ENCODE results near the gene AKAP5. TPM values are rescaled to one million over a fixed set of nuclear protein-coding genes. Genes with fewer than 3 reads are reported as not detected.
A peak's percentile ranks its signal among the peaks of the same experiment; 100 is the strongest.
"Not testable (repeated sequence)": the region's sequence is repeated elsewhere in the genome, so short reads cannot be mapped to it uniquely, and the experiment has no call there.

Gene AKAP5
- total and polyA plus RNA-seq, 8 donors = 0.04 to 0.37 (median 0.16) TPM

DNA sequence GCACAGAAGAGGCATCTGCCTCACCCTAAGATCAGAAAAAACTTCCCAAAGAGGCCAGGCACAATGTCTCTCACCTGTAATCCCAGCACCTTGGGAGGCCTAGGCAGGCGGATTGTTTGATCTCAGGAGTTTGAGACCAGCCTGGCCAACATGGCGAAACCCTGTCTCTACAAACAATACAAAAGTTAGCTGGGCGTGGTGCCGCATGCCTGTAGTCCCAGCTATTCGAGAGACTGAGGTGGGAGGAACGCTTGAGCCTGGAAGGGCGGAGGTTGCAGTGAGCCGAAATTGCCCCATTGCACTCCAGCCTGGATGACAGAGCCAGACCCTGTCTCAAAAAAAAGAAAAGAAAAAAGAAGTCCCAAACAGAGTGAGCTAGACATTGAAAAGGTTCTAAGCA, 43.7 kb downstream of the AKAP5 start:
- intact Hi-C loops (cut with DNase I) = no loop called here
- FAIRE-seq = no peak
- 91 to 92% methylated on average over 8 of the region's 8 CpGs for WGBS, 2 donors

DNA sequence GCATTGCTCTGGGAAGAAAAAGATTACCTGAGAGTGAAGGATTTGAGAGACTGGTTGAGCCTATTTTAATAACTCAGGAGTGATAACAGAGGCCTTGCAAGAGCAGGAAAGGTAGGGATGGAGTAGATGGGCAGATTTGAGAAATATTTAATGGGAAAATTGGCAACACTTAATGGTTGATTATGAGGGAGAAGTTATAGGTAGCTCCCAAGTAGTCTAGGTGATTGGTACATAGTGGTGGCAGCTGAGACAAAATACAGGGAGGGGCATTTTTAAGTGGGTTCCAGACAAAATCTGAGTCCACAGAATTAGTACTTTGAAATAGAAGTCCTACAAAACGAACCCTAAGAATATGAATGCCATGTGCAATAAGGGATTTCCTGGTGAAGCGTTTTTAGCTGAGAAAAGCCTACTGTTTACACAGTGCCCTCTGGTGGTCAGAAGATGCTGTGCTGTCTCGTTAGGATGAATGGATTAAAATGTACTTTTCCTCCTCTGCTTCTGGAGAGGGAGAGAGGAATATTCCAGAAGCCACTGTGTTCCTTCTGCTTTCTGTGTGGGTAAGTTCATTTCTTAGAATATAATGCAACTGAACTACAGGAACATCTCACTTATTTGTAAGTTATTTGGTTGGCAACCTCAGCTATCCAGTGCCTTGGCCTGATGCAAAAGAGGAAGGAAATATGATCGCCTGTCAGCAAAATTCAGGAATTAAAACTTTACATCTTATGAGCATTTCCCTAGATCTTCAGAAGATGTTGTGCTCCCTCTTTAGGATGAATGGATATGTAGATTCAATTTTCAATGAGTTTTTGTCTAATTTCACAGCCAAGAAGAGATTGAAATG, 45.7 kb downstream of the AKAP5 start:
- FAIRE-seq (no peak), DNase-seq (peak in 4 of 6 donors; percentile 34 to 70 (median 48)), ATAC-seq (peak; percentile 65 to 91 (median 86))
- Histone ChIP-seq H3K27me3 (no peaks in the 10 kb centered on the region), H3K4me3 (no peak overlapping the region), H3K4me1 (peaks cover 3 to 40% (median 13%) of the 10 kb centered on the region in 3 donors), H3K36me3 (no peaks in the 10 kb centered on the region), H3K9me3 (no peaks in the 10 kb centered on the region), H3K27ac (peak overlapping the region in 2 of 4 donors; percentile 23 to 29)
- 22% methylated on average over 4 of the region's 4 CpGs for WGBS, 2 donors
- TF ChIP-seq, protein P1, sequence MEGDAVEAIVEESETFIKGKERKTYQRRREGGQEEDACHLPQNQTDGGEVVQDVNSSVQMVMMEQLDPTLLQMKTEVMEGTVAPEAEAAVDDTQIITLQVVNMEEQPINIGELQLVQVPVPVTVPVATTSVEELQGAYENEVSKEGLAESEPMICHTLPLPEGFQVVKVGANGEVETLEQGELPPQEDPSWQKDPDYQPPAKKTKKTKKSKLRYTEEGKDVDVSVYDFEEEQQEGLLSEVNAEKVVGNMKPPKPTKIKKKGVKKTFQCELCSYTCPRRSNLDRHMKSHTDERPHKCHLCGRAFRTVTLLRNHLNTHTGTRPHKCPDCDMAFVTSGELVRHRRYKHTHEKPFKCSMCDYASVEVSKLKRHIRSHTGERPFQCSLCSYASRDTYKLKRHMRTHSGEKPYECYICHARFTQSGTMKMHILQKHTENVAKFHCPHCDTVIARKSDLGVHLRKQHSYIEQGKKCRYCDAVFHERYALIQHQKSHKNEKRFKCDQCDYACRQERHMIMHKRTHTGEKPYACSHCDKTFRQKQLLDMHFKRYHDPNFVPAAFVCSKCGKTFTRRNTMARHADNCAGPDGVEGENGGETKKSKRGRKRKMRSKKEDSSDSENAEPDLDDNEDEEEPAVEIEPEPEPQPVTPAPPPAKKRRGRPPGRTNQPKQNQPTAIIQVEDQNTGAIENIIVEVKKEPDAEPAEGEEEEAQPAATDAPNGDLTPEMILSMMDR (IDR thresholded peaks at IDR 0.05) = peak; percentile 87 to 91 (median 89)
- intact Hi-C loops (cut with DNase I) = no loop called here

More for the DNA sequence above, 43.7 kb downstream of the AKAP5 start:
- TF ChIP-seq, protein P1 (IDR thresholded peaks at IDR 0.05) = no peak
- Histone ChIP-seq H3K27ac (no peak overlapping the region), H3K4me1 (peaks cover 3 to 42% (median 13%) of the 10 kb centered on the region in 3 donors), H3K36me3 (no peaks in the 10 kb centered on the region), H3K9me3 (no peaks in the 10 kb centered on the region), H3K27me3 (no peaks in the 10 kb centered on the region), H3K4me3 (no peak overlapping the region)
- DNase-seq (no peak), ATAC-seq (no peak)

DNA sequence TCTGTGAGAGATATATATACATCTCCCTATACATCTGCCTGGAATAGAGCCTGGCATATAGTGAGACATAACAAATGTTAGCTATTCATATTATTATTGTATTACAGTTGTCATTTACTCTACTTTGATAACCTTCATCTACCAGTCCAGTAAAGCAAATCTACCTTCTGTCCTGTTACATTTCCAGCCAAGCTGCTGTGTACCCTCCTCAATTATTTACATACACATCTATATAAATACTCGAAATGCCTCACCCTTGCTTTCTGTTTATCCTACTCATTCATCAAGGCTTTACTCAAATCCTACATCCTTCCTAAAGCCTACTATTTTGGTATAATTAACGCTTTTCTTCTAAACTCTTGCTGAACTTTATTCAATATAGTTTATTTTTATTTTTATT, 48.0 kb downstream of the AKAP5 start:
- FAIRE-seq (no peak), DNase-seq (no peak), ATAC-seq (no peak)
- intact Hi-C loops (cut with DNase I) = no loop called here
- TF ChIP-seq, protein P1 (IDR thresholded peaks at IDR 0.05) = no peak
- Histone ChIP-seq H3K27ac (no peak overlapping the region), H3K4me3 (no peak overlapping the region), H3K4me1 (peaks cover 0 to 19% (median 11%) of the 10 kb centered on the region in 3 donors), H3K27me3 (no peaks in the 10 kb centered on the region), H3K36me3 (no peaks in the 10 kb centered on the region), H3K9me3 (no peaks in the 10 kb centered on the region)
- whole genome bisulfite sequencing, 2 donors = 85% methylated on average over 2 of the region's 2 CpGs

DNA sequence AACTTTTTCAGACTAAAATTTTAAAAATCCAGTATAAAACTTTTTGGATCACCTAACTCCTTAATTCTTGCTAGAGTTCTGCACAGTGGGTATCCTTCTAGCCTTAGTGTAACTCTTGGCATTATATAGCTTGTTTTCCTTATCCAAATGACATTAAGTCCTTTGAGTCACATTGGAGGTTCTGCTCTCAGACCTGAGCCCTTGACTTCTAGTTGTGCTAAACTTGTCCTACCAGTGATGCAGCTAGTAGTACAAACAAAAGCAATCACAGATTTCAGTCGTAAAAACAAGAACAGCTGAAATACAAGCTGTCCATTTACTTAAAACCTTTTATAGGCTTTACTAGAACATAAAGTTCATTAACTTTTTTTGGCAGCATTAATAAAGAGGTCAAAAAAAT, 49.8 kb downstream of the AKAP5 start:
- Histone ChIP-seq H3K27ac (no peak overlapping the region), H3K36me3 (no peaks in the 10 kb centered on the region), H3K4me1 (peaks cover 0 to 18% (median 9%) of the 10 kb centered on the region in 3 donors), H3K4me3 (no peak overlapping the region), H3K27me3 (no peaks in the 10 kb centered on the region), H3K9me3 (no peaks in the 10 kb centered on the region)
- intact Hi-C loops (cut with DNase I) = no loop called here
- DNase-seq (no peak), ATAC-seq (peak in 1 of 4 donors; percentile 29), FAIRE-seq (no peak)
- TF ChIP-seq, protein P1 (IDR thresholded peaks at IDR 0.05) = no peak
- 6 to 9% methylated on average over 1 of the region's 1 CpG for WGBS, 2 donors

DNA sequence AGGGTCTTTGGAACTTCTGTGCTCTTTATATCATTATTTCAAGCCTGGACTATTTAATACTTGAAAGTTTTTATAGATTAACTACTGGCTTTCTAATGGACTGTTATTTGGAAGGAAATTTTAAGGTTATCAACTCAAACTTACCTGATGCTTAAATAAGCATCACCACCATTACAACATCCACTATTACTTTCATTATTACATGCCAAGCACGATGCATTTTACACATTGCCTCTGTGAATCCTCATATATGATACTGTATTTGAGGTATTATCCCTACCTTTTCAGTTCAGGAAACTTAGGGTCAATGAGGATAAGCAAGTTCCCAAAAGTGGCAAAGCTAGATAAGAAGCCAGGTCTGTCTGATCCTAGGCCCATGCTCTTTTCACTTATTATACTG, 51.7 kb downstream of the AKAP5 start:
- Histone ChIP-seq H3K9me3 (no peaks in the 10 kb centered on the region), H3K27ac (no peak overlapping the region), H3K27me3 (no peaks in the 10 kb centered on the region), H3K4me3 (no peak overlapping the region), H3K36me3 (peaks cover 0 to 6% (median 0%) of the 10 kb centered on the region in 3 donors), H3K4me1 (peaks cover 0 to under 1% (median 0%) of the 10 kb centered on the region in 3 donors)
- TF ChIP-seq, protein P1 (IDR thresholded peaks at IDR 0.05) = no peak
- DNase-seq (no peak), FAIRE-seq (no peak), ATAC-seq (no peak)
- 76 to 92% methylated on average over 1 of the region's 1 CpG for WGBS, 2 donors
- intact Hi-C loops (cut with DNase I) = no loop called here

DNA sequence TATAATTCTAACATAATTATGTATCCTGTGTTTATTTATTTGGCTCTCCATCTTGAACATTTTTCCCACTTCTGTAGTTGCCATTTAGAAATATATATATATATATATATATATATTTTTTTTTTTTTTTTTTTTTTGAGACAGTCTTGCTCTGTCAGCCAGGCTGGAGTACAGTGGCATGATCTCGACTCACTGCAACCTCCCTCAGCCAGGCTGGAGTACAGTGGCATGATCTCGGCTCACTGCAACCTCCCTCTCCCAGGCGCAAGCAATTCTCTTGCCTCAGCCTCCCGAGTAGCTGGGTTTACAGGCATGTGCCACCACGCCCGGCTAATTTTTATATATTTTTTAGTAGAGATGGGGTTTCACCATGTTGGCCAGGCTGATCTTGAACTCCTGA, 52.4 kb downstream of the AKAP5 start:
- DNase-seq; ATAC-seq; intact Hi-C loops (cut with DNase I); H3K27me3 ChIP-seq; FAIRE-seq; H3K9me3 ChIP-seq; H3K4me3 ChIP-seq; H3K4me1 ChIP-seq; H3K27ac ChIP-seq: not testable (repeated sequence)
- 77 to 84% methylated on average over 6 of the region's 6 CpGs for WGBS, 2 donors
- peaks cover 0 to 13% (median 0%) of the 10 kb centered on the region in 3 donors for H3K36me3 ChIP-seq

Data from pancreas (tissue), 10 donors.